K562 (cell line): ENCODE data around the gene TRMT1. TPM values are rescaled to one million over a fixed set of nuclear protein-coding genes. Genes with fewer than 3 reads are reported as not detected.

ENCODE experiments used
- BCL6 ChIP-seq: fragments of 250-450 bp; sonication (Bioruptor Pico); IDR thresholded peaks from 2 replicates; pipeline ENCODE4 v1.4.0; 2020
- MTF1 ChIP-seq: fragments of 250-450 bp; sonication (Bioruptor Pico); IDR thresholded peaks from 2 replicates; pipeline ENCODE4 v1.9.0; 2021; ENCODE audit warnings: moderate library complexity, mild to moderate bottlenecking, inconsistent platforms, borderline replicate concordance
- MYBL2 ChIP-seq, 2 experiments: fragments of 450-650 bp in 1 of 2; sonication (generic) in 1 of 2; formaldehyde crosslinking in 1 of 2; IDR thresholded peaks; 2 replicates each; pipeline versions ENCODE4 v1.6.1 to v1.8.1; 2017 to 2022; ENCODE audit warnings: borderline replicate concordance in 1 of 2, inconsistent platforms in 1 of 2, low read depth in 1 of 2, mild to moderate bottlenecking in 1 of 2, missing genetic modification reagents in 1 of 2, moderate library complexity in 1 of 2
- NR4A1 ChIP-seq, 2 experiments: fragments of 250-450 bp in 1 of 2; fragments of 450-650 bp in 1 of 2; sonication (Bioruptor Pico) in 1 of 2; IDR thresholded peaks; 2 replicates each; pipeline versions ENCODE4 v1.4.0 to v1.6.1; 2016 to 2020; ENCODE audit warnings: mild to moderate bottlenecking in 2 of 2, missing compliant biosample characterization in 1 of 2, missing genetic modification characterization in 1 of 2, moderate library complexity in 1 of 2
- PRPF4 ChIP-seq: fragments of 200-400 bp; formaldehyde crosslinking; IDR thresholded peaks from one replicate; pipeline ENCODE4 v1.6.1; 2017; ENCODE audit warnings: low read length, low read depth, mild to moderate bottlenecking; ENCODE audit not compliant: insufficient read depth, poor library complexity, severe bottlenecking
- PURB ChIP-seq: sonication (generic); formaldehyde crosslinking; IDR thresholded peaks from 2 replicates; pipeline ENCODE4 v1.9.0; 2021; ENCODE audit warnings: low read depth, mild to moderate bottlenecking, missing genetic modification reagents
- RHOXF2B ChIP-seq: fragments of 250-450 bp; sonication (Bioruptor Pico); conservative IDR thresholded peaks from 2 replicates; pipeline ENCODE4 v1.5.1; 2021
- SNIP1 ChIP-seq: fragments of 450-650 bp; IDR thresholded peaks from 2 replicates; pipeline ENCODE4 v1.7.1; 2017; ENCODE audit warnings: low read depth, mild to moderate bottlenecking
- TFAM ChIP-seq: fragments of 250-450 bp; sonication (Bioruptor Pico); conservative IDR thresholded peaks from 2 replicates; pipeline ENCODE4 v1.5.0; 2021; ENCODE audit warnings: mild to moderate bottlenecking, moderate library complexity
- ZBED1 ChIP-seq: IDR thresholded peaks from 2 replicates; pipeline ENCODE4 v1.6.1; 2014
- ZKSCAN1 ChIP-seq: fragments of 150-350 bp; IDR thresholded peaks from 2 replicates; pipeline ENCODE4 v1.6.1; 2016; ENCODE audit warnings: low read depth, low read length
- ZNF778 ChIP-seq: fragments of 450-650 bp; formaldehyde crosslinking; IDR thresholded peaks from 2 replicates; pipeline ENCODE4 v1.4.0; 2020; ENCODE audit warnings: mild to moderate bottlenecking, moderate library complexity
- polyA plus RNA-seq, 8 experiments: library from polyadenylated mRNA; depleted of rRNA in 4 of 8; stranded (reverse) in 5 of 8; unstranded in 3 of 8; fragments of >200 nt; fragmentation: Nextera tagmentation in 2 of 8; fragmentation: Illumina TruSeq in 1 of 8; extraction: Ambion mirVana in 2 of 8; extraction: Trizol in 1 of 8; gene quantifications; 2 replicates each; pipeline versions ENCODE4 v1.2.1 to v1.2.3, GENCODE V29; 2011 to 2014; ENCODE audit warnings: inconsistent platforms in 1 of 8, missing spikeins in 1 of 8
- total RNA-seq, 7 experiments: library from RNA; depleted of rRNA in 6 of 7; stranded (reverse); fragments of >200 nt in 6 of 7; fragmentation: Illumina TruSeq in 2 of 7; extraction: Trizol in 2 of 7; gene quantifications; 2 replicates each; pipeline versions ENCODE4 v1.2.1 to v1.2.3, GENCODE V29; 2011 to 2021; ENCODE audit warnings: low replicate concordance in 1 of 7
- TF ChIP-seq, protein P1 (sequence below): sonication (generic); formaldehyde crosslinking; IDR thresholded peaks from 2 replicates; pipeline ENCODE4 v1.8.1; 2023; ENCODE audit warnings: missing genetic modification reagents, mild to moderate bottlenecking, borderline replicate concordance
- TF ChIP-seq, protein P2 (sequence below): fragments of 450-650 bp; formaldehyde crosslinking; IDR thresholded peaks from 2 replicates; pipeline ENCODE4 v1.4.0; 2020; ENCODE audit warnings: mild to moderate bottlenecking, moderate library complexity
- TF ChIP-seq, protein P3 (sequence below): fragments of 450-650 bp; formaldehyde crosslinking; IDR thresholded peaks from 2 replicates; pipeline ENCODE4 v1.4.0; 2020; ENCODE audit warnings: mild to moderate bottlenecking, mixed read lengths
- TF ChIP-seq, protein P4 (sequence below): fragments of 450-650 bp; IDR thresholded peaks from 2 replicates; pipeline ENCODE4 v1.6.1; 2014; ENCODE audit warnings: low read depth, mild to moderate bottlenecking, moderate library complexity, borderline replicate concordance

Gene TRMT1
- total and polyA plus RNA-seq, 9 of the 15 experiments (the other 6 are each of a cell fraction or from before 2014, with no cell fraction given), result 5.8 to 158 (median 54.3) TPM

DNA sequence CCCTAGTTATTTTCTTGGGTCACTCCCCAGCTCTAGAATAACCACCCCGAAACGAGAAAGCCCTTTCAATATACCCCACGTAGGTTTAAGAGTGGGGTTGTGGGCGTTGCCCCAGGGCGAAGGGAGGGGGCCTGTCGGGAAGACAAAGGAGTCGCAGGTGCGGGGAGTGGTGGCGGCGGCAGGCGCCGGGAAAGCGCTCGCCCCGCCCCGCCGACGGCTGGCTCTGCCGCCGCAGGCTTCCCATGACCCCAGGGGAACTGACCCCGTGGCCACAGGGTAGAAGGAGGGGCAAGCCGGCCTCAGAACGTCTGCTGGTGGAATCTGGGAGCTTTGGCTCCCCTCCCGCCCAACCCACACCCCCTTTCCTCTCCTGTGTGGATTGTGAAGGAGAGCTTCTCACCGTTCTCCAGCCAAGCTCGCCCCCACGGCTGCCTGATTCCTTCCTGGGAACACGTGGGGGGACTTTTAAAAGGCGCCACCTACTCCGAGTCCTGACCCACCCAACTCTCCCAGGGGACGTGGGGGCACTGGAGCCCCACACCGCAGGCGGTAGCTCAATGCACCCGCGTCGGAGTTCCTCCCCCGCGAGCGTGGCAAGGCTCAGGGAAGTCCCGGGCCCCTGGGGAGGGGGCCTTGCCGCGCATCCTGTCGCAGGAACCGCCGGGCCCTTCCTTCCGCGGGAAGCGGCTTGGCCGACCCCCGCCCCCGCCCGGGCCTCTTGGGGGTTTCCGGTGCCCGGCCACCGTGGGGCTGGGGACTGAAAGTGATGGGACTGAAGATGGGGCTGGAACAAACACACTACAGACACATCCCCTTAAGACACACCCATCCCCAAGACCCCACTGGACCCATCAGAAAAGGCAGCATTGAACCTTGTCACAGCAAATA is 39.2 kb upstream of the TRMT1 start (continued):
- TF ChIP-seq, protein P1, sequence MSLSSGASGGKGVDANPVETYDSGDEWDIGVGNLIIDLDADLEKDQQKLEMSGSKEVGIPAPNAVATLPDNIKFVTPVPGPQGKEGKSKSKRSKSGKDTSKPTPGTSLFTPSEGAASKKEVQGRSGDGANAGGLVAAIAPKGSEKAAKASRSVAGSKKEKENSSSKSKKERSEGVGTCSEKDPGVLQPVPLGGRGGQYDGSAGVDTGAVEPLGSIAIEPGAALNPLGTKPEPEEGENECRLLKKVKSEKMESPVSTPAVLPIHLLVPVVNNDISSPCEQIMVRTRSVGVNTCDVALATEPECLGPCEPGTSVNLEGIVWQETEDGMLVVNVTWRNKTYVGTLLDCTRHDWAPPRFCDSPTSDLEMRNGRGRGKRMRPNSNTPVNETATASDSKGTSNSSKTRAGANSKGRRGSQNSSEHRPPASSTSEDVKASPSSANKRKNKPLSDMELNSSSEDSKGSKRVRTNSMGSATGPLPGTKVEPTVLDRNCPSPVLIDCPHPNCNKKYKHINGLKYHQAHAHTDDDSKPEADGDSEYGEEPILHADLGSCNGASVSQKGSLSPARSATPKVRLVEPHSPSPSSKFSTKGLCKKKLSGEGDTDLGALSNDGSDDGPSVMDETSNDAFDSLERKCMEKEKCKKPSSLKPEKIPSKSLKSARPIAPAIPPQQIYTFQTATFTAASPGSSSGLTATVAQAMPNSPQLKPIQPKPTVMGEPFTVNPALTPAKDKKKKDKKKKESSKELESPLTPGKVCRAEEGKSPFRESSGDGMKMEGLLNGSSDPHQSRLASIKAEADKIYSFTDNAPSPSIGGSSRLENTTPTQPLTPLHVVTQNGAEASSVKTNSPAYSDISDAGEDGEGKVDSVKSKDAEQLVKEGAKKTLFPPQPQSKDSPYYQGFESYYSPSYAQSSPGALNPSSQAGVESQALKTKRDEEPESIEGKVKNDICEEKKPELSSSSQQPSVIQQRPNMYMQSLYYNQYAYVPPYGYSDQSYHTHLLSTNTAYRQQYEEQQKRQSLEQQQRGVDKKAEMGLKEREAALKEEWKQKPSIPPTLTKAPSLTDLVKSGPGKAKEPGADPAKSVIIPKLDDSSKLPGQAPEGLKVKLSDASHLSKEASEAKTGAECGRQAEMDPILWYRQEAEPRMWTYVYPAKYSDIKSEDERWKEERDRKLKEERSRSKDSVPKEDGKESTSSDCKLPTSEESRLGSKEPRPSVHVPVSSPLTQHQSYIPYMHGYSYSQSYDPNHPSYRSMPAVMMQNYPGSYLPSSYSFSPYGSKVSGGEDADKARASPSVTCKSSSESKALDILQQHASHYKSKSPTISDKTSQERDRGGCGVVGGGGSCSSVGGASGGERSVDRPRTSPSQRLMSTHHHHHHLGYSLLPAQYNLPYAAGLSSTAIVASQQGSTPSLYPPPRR (CRISPR knock-in tag), result no peak
- TF ChIP-seq PRPF4 (peak; percentile 79), MTF1 (CRISPR knock-in tag) (no peak), ZNF778 (CRISPR knock-in tag) (no peak), BCL6 (CRISPR knock-in tag) (no peak), ZBED1 (0 out of 2 replicates have a peak, but pooled peaks have one; percentile 21), SNIP1 (no peak; the same call in 1 of the 2 replicates), ZKSCAN1 (no peak), RHOXF2B (CRISPR knock-in tag) (no peak), TFAM (CRISPR knock-in tag) (no peak), NR4A1 (CRISPR knock-in tag; IDR thresholded peaks at IDR 0.05) (no peak), NR4A1 (tag; IDR thresholded peaks at IDR 0.05) (0 out of 2 replicates have a peak, but pooled peaks have one; percentile 59), PURB (CRISPR knock-in tag) (no peak), MYBL2 (IDR thresholded peaks at IDR 0.05; ENCODE audit: low read depth) (no peak), MYBL2 (CRISPR knock-in tag; IDR thresholded peaks at IDR 0.05; ENCODE audit: borderline replicate concordance) (no peak)
- TF ChIP-seq, protein P2, sequence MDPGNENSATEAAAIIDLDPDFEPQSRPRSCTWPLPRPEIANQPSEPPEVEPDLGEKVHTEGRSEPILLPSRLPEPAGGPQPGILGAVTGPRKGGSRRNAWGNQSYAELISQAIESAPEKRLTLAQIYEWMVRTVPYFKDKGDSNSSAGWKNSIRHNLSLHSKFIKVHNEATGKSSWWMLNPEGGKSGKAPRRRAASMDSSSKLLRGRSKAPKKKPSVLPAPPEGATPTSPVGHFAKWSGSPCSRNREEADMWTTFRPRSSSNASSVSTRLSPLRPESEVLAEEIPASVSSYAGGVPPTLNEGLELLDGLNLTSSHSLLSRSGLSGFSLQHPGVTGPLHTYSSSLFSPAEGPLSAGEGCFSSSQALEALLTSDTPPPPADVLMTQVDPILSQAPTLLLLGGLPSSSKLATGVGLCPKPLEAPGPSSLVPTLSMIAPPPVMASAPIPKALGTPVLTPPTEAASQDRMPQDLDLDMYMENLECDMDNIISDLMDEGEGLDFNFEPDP (CRISPR knock-in tag), result no peak; the same call in 1 of the 2 replicates
- TF ChIP-seq, protein P3, sequence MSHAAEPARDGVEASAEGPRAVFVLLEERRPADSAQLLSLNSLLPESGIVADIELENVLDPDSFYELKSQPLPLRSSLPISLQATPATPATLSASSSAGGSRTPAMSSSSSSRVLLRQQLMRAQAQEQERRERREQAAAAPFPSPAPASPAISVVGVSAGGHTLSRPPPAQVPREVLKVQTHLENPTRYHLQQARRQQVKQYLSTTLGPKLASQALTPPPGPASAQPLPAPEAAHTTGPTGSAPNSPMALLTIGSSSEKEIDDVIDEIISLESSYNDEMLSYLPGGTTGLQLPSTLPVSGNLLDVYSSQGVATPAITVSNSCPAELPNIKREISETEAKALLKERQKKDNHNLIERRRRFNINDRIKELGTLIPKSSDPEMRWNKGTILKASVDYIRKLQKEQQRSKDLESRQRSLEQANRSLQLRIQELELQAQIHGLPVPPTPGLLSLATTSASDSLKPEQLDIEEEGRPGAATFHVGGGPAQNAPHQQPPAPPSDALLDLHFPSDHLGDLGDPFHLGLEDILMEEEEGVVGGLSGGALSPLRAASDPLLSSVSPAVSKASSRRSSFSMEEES (CRISPR knock-in tag), result no peak
- TF ChIP-seq, protein P4, sequence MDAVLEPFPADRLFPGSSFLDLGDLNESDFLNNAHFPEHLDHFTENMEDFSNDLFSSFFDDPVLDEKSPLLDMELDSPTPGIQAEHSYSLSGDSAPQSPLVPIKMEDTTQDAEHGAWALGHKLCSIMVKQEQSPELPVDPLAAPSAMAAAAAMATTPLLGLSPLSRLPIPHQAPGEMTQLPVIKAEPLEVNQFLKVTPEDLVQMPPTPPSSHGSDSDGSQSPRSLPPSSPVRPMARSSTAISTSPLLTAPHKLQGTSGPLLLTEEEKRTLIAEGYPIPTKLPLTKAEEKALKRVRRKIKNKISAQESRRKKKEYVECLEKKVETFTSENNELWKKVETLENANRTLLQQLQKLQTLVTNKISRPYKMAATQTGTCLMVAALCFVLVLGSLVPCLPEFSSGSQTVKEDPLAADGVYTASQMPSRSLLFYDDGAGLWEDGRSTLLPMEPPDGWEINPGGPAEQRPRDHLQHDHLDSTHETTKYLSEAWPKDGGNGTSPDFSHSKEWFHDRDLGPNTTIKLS, result no peak; the same call in 1 of the 2 replicates
